ENCODE measurements around the gene EEF2. TPM values are rescaled to one million over a fixed set of nuclear protein-coding genes. Genes with fewer than 3 reads are reported as not detected.
"Not testable (repeated sequence)": the region's sequence is repeated elsewhere in the genome, so short reads cannot be mapped to it uniquely, and the experiment has no call there.

EEF2 gene
- polyA plus RNA-seq, 3 donors = 1,532 to 1,936 (median 1,761) TPM

GRCh38 chr19:3979289-3979673 is 6.0 kb downstream of the EEF2 start:
- no peak for DNase-seq (ENCODE audit: extremely low read depth in 1 of 11, low read depth in 9 of 11, low spot score in 4 of 11)

GRCh38 chr19:3978145-3978544 is 7.1 kb downstream of the EEF2 start:
- no peak for DNase-seq (ENCODE audit: extremely low read depth in 1 of 11, low read depth in 9 of 11, low spot score in 4 of 11)

- no peak for DNase-seq (ENCODE audit: extremely low read depth in 1 of 11, low read depth in 9 of 11, low spot score in 4 of 11)
These were observed 7.8 kb downstream of the EEF2 start for GRCh38 chr19:3977242-3978143.

DNA sequence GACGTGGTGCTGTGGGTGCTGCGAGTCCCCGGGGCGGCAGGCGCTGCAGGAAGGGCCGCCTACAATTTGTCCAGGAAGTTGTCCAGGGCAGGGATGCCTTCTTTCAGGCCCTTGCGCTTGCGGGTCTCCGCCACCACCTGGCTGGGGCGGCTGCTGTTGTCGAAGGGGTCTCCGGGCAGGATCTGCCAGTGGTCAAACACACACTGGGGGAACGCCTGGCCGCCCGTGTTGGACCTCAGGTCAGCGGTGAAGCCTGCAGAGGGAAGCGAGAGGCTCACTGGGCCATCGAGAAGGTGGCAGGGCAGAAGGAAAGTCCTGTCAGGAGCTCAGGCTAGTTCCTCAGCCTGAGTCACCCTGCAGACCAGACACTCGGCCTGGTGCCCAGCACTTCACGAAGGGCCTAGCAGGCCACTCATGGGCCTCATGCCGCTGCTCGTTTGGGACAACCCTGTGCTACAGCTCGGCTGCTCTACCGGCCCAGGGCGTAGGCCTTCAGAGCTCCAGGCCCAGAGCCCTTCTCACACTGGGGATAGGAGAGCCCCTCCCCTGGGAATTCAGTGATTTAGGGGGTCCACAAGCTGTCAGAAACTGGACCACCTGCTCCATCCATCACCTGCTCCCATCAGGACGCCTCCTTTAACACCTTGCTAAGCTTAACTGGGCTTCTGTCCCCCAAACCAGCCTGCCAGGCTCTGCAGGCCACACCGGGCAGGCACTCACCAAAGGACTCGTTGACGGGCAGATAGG is 8.6 kb downstream of the EEF2 start:
- DNase-seq (ENCODE audit: extremely low read depth in 1 of 11, low read depth in 9 of 11, low spot score in 4 of 11) = no peak

DNA sequence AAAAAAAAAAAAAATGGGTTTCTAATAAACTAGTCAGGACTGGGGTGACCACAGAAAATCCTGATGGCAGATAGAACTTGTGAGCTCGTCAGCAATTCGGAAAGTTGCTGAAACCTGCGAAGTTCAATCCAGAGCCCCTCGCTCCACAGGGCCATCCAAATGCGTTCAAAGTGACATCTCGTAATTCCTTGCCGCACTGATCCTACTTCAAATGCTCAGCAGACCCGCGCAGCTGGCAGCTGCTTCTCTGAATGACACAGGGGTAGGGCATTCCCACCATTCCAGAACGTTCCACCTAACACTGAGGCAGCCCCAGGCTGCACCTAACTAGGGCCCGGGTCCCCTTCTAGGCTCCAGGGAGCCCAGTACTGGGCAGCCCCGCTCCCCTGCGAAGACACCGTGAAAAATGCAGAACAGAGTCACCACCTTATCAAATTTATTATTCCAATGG is 9.6 kb downstream of the EEF2 start:
- DNase-seq (ENCODE audit: extremely low read depth in 1 of 11, low read depth in 9 of 11, low spot score in 4 of 11) = no peak

DNA sequence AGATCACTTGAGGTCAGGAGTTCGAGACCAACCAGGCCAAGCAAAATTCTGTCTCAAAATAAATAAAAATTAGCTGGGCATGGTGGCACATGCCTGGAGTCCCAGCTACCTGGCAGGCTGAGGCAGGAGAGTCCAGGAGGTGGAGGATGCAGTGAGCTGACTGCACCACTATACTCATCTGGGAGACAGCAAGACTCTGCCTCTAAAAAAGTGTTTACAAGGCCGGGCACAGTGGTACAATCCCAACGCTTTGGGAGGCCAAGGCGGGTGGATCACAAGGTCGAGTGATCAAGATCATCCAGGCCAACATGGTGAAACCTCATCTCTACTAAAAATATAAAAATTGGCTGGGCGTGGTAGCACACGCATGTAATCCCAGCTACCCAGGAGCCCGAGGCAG is 10.1 kb downstream of the EEF2 start:
- no peak for DNase-seq (ENCODE audit: extremely low read depth in 1 of 11, low read depth in 9 of 11, low spot score in 4 of 11)

- DNase-seq (ENCODE audit: extremely low read depth in 1 of 11, low read depth in 9 of 11, low spot score in 4 of 11) = peak; percentile 84 to 98 (median 96)
These were observed 14.3 kb downstream of the EEF2 start, which contains the start of gene DAPK3 for GRCh38 chr19:3970808-3971598. DAPK3 (minus strand) TSS chr19:3971099; CDS start chr19:3969735, 1,364 bp downstream.

DNA sequence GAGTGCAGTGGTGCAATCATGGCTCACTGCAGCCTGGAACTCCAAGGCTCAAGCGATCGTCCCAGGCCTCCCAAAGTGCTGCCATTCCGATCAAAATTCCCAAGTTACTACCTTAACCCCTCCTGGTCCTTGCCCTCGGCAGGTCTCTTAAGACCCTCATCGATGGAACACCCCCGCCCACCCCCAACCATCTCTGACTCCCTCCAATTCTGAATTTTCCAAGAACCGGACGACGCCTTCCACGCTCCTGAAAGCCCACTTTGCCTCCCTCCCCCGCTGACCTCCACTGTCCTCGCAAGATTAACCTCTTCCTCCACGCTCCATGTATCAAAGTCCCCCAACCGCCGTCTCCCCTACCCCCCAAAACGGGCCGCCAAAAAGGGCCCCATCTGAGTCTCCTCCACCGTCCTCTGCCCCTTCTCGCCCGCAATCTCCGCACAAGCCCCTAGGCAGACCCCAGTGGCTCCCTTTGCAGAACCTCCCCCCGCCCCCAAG is 14.9 kb downstream of the EEF2 start:
- no peak for DNase-seq (ENCODE audit: extremely low read depth in 1 of 11, low read depth in 9 of 11, low spot score in 4 of 11)

- DNase-seq (ENCODE audit: extremely low read depth in 1 of 11, low read depth in 9 of 11, low spot score in 4 of 11) = no peak
These were observed 15.6 kb downstream of the EEF2 start for GRCh38 chr19:3969435-3970312.

DNA sequence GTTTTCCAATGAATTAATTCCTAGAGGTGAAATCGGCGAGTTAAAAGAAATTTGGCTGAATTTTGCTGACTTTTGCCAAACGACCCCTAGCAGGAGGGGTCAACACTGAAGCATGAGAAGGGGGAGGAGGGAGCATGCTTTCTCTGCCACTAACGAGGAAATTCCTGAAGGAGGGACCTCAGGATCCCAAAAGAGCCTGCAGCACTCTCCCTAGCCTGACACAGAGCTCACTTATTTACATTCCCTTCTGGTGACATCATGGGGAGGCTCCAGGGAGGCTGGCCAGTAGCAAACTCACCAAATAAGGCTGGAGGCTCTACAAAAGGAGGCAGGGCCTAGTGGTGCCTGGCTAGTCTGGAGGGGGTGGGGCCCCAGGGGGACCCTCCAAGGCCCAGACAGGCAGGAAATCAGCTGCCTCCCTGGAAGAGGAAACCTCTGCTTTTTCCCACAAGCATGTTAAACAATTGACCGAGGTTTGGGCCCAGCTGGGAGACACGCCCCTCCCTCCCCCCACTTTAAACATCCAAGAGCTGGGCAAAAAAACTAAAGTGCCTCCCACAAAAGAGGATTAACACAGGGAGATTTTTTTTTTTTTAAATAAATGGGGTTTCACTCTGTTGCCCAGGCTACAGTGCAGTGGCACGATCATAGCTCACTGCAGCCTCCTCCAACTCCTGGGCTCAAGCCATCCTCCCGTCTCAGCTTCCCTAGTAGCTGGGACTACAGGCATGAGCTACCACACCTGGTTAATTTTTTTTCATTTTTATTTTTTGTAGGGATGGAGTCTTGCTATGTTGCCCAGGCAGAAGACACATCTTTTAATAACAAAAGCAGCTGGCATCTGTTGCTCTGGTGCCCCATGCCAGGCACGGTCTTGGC is 16.5 kb downstream of the EEF2 start:
- DNase-seq (ENCODE audit: extremely low read depth in 1 of 11, low read depth in 9 of 11, low spot score in 4 of 11) = peak in 9 of 11 donors; percentile 69 to 95 (median 85)

- DNase-seq (ENCODE audit: extremely low read depth in 1 of 11, low read depth in 9 of 11, low spot score in 4 of 11) = not testable (repeated sequence)
These were observed 17.3 kb downstream of the EEF2 start for GRCh38 chr19:3967983-3968382.

DNA sequence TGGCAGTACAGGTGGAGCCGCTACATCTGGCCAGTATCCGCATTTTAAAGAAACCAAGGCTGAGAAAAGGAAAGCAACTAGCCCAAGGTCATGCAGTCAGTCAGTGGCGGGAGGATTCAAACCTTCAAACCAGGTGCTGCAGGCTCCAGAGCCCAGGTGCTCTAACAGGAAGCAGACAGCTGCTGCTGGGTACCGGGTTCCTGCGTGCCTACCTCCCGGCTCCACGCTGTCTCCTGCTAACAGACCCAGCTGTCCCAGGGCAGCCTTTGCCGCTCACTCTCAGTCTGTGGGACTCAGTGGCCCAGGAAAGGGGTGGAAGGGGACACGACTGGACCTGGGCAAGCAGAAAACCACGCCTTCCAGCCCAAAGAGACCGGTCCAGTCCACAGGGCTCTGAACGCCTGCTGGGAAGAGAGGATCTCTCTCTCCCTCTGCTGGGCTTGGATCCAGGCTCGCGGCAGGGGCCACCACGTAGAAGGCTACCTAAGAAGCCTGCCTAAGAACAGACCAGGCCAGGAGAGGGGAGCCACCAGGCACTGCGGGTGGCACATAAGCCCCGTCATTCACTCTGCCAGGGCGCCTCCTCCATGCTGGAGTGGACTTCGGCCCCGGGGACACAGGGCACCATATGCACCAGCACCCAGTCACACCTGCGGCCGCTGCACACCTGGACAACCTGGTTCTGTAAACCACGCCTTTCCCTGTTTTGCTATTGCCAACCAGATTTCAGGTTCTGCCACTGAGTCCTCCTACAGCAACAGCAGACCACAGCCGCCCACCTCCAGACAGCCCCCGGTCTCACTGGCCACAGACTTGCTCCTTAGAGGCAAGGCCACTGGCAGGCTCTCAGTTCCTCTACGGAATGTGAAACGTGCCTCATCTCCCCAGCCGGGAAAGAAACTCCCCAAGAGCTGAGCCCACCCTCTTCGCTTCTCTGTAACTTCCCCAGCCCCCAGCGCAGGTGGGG is 18.9 kb downstream of the EEF2 start:
- no peak for DNase-seq (ENCODE audit: extremely low read depth in 1 of 11, low read depth in 9 of 11, low spot score in 4 of 11)

- DNase-seq (ENCODE audit: extremely low read depth in 1 of 11, low read depth in 9 of 11, low spot score in 4 of 11) = no peak
These were observed 20.7 kb downstream of the EEF2 start for GRCh38 chr19:3964256-3965194.

DNA sequence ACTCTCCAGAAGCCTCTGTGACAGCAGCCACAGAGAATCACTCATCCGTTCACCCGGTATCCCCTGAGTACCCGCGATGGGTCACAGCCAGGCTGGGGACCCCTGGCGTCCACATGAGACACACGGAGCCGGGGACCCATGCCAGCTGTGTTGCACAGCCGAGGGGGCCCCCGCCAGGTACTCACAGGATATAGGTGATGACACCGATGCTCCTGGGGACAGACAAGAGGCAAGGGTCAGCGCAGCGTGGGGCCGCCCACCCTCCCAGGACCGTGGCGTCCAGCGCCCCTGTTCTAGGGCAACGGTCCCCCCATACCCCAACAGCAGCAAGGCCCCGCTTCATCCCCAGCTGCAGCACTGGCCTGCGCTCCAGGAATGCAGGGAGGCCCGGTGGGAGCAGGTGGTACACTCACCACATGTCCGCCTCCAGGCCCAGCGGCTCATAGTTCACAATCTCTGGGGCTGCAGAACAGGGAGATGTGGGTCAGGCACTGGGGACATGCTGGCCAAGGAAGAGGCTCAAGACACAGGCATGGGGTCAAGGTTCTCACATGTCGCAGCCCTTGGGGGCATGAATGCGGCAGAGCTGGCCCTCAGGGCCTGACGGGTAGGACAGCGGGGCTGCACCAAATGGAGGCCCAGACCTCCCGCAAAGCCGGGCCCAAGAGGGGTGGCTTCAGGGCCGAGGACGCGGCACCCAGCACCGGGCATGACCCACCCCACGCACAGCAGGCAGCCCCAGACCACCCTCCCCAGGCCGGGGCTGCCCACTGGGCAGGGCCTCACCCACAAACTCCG is 21.6 kb downstream of the EEF2 start:
- DNase-seq (ENCODE audit: extremely low read depth in 1 of 11, low read depth in 9 of 11, low spot score in 4 of 11) = no peak
